ENCODE measurements around the gene PBX3. TPM values are rescaled to one million over a fixed set of nuclear protein-coding genes. Genes with fewer than 3 reads are reported as not detected.

The PBX3 gene
- total RNA-seq, 1 donor, result 27.6 TPM

DNA sequence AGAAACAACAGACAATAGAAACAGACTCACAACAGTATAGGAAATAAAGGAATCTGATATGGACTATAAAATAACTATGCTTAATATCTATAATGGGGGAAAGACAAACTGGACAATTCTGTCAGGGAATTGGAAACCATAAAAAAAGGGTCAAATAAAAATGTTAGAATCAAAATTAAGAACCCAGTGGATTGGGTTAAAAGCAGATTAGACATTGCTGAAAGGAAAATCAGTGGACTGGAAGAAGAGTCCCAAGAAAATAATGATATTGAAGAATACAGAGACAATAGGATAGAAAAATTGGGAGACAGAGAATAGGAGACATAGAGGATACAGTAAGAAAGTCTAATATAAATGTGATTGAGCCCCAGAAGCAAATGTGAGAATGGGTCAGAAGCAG is 199.2 kb downstream of the PBX3 start:
- no peak for DNase-seq (ENCODE audit: low read depth)
- no peak overlapping the region for H3K4me3 ChIP-seq (ENCODE audit: low read depth, low read length)
- TF ChIP-seq, protein P1, sequence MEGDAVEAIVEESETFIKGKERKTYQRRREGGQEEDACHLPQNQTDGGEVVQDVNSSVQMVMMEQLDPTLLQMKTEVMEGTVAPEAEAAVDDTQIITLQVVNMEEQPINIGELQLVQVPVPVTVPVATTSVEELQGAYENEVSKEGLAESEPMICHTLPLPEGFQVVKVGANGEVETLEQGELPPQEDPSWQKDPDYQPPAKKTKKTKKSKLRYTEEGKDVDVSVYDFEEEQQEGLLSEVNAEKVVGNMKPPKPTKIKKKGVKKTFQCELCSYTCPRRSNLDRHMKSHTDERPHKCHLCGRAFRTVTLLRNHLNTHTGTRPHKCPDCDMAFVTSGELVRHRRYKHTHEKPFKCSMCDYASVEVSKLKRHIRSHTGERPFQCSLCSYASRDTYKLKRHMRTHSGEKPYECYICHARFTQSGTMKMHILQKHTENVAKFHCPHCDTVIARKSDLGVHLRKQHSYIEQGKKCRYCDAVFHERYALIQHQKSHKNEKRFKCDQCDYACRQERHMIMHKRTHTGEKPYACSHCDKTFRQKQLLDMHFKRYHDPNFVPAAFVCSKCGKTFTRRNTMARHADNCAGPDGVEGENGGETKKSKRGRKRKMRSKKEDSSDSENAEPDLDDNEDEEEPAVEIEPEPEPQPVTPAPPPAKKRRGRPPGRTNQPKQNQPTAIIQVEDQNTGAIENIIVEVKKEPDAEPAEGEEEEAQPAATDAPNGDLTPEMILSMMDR (IDR thresholded peaks at IDR 0.05; ENCODE audit: insufficient read depth, low read depth, low read length), result no peak

DNA sequence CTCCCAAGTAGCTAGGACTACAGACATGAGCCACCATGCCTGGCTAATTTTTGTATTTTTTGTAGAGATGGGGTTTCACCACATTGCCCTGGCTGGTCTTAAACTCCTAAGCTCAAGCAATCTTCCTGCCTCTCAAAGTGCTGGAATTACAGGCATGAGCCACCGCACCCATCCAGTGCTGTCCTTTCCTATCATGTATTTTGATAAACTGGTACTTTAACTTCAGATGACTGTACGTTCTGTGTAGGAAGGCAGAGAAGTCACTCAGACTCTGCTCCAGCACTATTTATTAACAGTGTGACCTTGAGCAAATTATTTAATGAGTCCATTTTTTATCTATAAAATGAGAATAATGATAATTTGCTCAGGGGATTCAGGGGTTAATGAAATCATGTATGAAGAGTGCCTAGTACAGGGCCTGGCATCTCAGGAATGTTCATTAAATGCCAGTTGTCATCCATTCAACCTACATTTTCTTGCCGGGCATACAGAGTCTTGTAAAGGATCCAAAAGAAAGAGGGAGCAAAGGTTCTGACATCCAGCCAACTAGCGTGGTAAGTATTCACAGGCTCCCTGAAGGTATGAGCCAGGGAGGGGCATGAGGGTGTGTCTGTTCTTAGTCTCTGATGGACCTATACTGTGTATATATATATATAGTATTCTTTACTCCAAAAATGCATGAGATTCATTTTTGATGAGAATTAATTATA is 201.9 kb downstream of the PBX3 start:
- TF ChIP-seq, protein P1 (IDR thresholded peaks at IDR 0.05; ENCODE audit: insufficient read depth, low read depth, low read length), result no peak
- no peak overlapping the region for H3K4me3 ChIP-seq (ENCODE audit: low read depth, low read length)
- no peak for DNase-seq (ENCODE audit: low read depth)

DNA sequence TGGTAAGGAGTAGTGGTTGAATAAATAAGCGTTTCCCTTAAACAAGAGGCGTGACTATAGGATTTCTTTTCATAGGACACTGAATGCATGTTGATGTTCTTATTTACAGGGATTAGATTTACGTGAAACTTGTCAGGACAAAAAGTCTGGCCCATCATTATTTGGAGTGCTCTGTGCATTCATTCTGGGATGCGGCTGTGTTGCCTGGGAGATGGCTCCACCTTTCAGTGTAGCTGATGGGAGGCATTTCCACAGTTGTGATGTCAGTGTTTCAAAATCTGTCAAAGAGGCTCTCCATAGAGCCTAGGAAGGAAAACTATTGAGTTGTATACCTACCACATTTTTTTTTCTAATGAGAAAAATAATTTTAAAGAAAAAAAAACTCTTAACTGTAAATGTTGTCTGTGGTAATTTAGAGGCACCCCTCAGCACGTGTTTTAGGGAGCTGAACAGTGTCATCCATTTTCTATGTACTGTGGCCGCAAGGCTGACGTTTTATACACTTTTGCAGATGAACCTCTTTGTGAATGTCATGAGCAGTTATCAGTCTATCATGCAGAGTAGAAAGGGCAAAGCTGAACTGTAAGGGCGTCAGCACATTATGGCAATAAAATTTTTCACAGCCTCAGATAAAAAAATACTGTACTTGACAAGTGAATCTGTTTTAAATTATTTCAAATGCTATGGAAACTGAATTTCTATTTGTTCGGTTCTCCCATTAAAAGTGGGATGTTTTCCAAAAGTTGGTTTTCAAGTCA is 202.7 kb downstream of the PBX3 start:
- no peak for DNase-seq (ENCODE audit: low read depth)
- H3K4me3 ChIP-seq (ENCODE audit: low read depth, low read length), result no peak overlapping the region
- TF ChIP-seq, protein P1 (IDR thresholded peaks at IDR 0.05; ENCODE audit: insufficient read depth, low read depth, low read length), result no peak

DNA sequence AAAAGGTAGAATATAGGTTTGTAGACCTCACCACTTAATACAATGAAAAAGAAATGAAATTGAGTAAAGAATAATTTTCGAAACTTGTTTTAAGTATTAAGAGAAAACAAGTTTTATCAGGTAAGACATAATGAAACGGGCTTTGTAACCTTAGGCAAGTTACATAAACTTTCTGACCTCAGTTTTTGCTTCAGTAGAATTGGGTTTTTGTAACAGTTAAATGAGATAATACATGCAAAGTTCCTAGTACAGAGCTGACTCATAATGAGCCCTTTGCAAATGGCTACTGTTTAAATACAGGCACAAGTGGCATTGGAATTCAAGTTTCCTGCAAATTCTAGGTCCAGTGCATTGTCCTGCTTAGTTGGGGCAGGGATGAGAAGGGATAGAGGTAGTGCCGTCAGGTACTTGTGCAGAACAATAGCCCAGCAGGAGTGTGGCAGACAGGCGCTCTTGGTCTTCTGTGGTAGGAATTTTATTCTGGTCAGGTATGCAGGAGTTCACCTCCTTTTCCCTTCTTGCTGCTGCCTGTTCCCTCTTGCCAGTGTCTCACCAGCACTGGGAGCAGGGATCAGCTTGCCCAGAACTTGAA is 203.8 kb downstream of the PBX3 start:
- H3K4me3 ChIP-seq (ENCODE audit: low read depth, low read length), result no peak overlapping the region
- TF ChIP-seq, protein P1 (IDR thresholded peaks at IDR 0.05; ENCODE audit: insufficient read depth, low read depth, low read length), result no peak
- no peak for DNase-seq (ENCODE audit: low read depth)

DNA sequence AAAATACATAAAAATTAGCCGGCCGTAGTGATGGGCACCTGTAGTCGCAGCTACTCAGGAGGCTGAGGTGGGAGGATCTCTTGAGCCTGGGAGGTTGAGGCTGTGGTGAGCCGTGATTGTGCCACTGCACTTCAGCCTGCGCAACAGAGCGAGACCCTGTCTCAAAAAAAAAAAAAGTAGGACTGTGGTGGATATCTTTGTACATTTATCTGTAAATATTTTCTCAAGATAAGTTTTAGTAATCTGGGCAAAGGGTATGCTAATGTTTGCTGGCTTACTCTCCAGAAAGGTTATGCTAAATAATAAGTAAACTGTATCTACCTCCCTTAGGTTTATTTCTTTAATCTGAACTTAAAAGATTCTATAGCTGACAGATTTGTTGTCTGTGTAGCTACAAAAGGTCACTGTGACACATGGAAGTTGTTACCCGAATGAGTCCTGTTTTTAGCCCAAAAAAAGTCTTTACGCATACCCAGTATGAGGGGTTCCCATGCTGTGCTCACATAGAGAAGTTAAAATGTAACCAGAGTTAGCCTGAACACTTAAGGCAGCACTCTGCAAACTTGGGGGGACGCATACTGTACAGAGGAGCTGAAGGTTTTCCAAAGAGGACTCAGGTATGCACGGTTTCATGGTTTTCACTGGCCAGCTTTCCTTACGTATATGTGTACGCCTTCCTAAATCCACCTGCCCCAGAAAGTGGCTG is 206.3 kb downstream of the PBX3 start:
- H3K4me3 ChIP-seq (ENCODE audit: low read depth, low read length), result no peak overlapping the region
- no peak for DNase-seq (ENCODE audit: low read depth)

DNA sequence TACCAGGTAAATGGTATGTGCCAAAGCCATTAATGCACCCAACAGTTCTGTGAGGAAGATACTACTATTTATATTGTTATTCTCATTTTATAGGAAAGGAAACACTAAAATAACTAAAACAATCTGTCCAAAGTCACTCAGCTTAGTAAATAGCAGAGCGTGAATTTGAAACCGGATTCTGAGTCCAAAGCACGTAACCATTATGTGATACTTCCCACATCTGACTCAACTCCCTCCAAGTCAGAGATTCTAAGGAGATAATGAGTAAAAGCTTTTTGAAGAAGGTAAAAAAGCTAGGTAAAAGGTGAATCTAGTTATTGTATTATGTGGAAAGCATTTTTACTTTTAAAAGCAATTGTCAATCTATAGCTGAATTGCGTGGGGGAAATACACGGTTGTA is 208.9 kb downstream of the PBX3 start:
- no peak for DNase-seq (ENCODE audit: low read depth)
- TF ChIP-seq, protein P1 (IDR thresholded peaks at IDR 0.05; ENCODE audit: insufficient read depth, low read depth, low read length), result no peak
- no peak overlapping the region for H3K4me3 ChIP-seq (ENCODE audit: low read depth, low read length)

More for the DNA sequence above, 206.3 kb downstream of the PBX3 start:
- TF ChIP-seq, protein P1 (IDR thresholded peaks at IDR 0.05; ENCODE audit: insufficient read depth, low read depth, low read length), result no peak
